ENCODE data around the gene OR2AG1. TPM values are rescaled to one million over a fixed set of nuclear protein-coding genes. Genes with fewer than 3 reads are reported as not detected.
A peak's percentile ranks its signal among the peaks of the same experiment; 100 is the strongest.

OR2AG1 gene
- polyA plus RNA-seq, 1 of the 3 experiments (the other 2 are of a cell fraction): not detected

DNA sequence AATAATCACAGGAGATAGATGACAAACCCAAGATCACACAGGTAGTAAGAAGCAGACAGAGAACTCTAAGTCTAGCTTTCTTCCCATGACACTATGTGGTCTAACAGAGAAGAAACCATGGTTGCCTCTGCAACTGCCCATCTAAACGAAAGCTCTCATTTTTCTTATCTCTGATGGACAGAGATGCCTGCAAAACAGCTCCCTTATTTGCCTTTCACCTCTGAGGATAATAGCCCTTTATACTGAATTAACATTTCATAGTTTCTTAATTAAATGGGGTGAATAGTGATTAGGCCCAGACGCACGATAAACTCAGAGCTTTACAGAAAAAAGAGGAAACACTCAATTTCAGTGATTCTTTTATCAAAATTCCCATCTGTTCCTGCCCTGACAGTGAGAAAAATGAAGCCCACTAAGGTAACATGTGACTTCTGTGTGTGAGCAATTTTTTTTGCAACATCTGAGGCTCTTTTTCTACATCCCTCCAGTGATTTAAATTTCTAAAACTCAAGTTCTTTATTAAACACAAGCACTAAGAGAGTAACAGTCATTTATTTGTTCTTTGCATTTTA lies 35.6 kb upstream of the OR2AG1 start (continued):
- TF ChIP-seq, protein P1, sequence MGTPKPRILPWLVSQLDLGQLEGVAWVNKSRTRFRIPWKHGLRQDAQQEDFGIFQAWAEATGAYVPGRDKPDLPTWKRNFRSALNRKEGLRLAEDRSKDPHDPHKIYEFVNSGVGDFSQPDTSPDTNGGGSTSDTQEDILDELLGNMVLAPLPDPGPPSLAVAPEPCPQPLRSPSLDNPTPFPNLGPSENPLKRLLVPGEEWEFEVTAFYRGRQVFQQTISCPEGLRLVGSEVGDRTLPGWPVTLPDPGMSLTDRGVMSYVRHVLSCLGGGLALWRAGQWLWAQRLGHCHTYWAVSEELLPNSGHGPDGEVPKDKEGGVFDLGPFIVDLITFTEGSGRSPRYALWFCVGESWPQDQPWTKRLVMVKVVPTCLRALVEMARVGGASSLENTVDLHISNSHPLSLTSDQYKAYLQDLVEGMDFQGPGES (IDR thresholded peaks at IDR 0.05; ENCODE audit: low read depth, low read length): no peak
- TF ChIP-seq NFIC (IDR thresholded peaks at IDR 0.05; ENCODE audit: borderline replicate concordance) (no peak), MXI1 (IDR thresholded peaks at IDR 0.05; ENCODE audit: low read depth, low read length) (no peak), CHD2 (IDR thresholded peaks at IDR 0.05; ENCODE audit: low read length, partially characterized antibody) (no peak), EZH2phosphoT487 (IDR thresholded peaks at IDR 0.05; ENCODE audit: borderline replicate concordance, low read depth) (no peak)

DNA sequence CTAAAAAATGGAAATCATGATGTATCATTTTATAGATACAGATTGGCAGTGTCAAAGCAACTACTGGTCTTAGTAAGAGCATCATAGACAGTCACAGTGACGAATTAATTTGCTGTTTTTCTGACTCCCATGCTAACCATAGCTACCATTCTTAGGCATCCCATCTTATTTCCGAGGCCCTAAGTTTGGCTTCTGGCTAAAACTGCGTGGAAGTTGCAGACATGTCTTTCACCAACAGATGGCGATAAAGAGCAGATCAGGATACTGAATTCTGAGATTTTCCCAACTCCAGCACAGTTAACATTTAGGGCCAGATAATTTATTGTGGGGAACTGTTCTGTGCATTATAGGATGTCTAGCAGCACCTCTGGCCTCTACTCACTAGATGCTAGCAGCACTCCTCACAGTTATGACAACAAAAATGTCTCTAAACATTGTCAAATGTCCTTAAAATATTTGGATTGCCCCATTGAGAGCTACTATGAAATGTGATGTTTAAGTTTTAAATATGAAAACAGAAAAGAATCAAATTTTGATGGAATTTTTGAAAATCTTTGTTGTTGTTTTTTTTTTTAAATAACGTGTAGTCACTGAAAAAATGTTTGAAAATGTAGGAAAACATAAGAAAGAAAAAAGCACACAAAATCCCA lies 27.4 kb upstream of the OR2AG1 start:
- Histone ChIP-seq H3K9me2 (no peaks in the 10 kb centered on the region), H4K20me1 (ENCODE audit: insufficient read depth) (no peaks in the 10 kb centered on the region), H3K27me3 (ENCODE audit: insufficient read depth) (no peaks in the 10 kb centered on the region; the same call in 1 of the 2 replicates), H3K9ac (no peak overlapping the region), H3F3A (replicated peaks; ENCODE audit: insufficient read depth) (no peaks in the 10 kb centered on the region), H3K4me1 (ENCODE audit: control insufficient read depth in 1 of 2, insufficient read depth in 2 of 2, low read depth in 1 of 2, low read length in 1 of 2) (no peaks in the 10 kb centered on the region), H3K4me2 (no peak overlapping the region), H3K4me3 (ENCODE audit: low read depth in 2 of 2, low read length in 1 of 2) (no peak overlapping the region), H3K27ac (ENCODE audit: low read depth in 2 of 2, low read length in 1 of 2) (no peak overlapping the region), H2AFZ (ENCODE audit: low read depth) (no peak overlapping the region), H3K36me3 (replicated peaks in 1 of 2; ENCODE audit: control insufficient read depth in 1 of 2, insufficient read depth in 2 of 2, low read length in 1 of 2) (no peaks in the 10 kb centered on the region), H3K9me3 (no peaks in the 10 kb centered on the region), H3K79me2 (ENCODE audit: insufficient read depth) (no peaks in the 10 kb centered on the region)
- peak; percentile 37 for TF ChIP-seq RAD21 (IDR thresholded peaks at IDR 0.05; ENCODE audit: low read length)
- TF ChIP-seq CHD2 (IDR thresholded peaks at IDR 0.05; ENCODE audit: low read length, partially characterized antibody): no peak
- TF ChIP-seq SMC3 (IDR thresholded peaks at IDR 0.05; ENCODE audit: low read depth, low read length): peak; percentile 30; the same call in 1 of the 2 replicates
- TF ChIP-seq, protein P2, sequence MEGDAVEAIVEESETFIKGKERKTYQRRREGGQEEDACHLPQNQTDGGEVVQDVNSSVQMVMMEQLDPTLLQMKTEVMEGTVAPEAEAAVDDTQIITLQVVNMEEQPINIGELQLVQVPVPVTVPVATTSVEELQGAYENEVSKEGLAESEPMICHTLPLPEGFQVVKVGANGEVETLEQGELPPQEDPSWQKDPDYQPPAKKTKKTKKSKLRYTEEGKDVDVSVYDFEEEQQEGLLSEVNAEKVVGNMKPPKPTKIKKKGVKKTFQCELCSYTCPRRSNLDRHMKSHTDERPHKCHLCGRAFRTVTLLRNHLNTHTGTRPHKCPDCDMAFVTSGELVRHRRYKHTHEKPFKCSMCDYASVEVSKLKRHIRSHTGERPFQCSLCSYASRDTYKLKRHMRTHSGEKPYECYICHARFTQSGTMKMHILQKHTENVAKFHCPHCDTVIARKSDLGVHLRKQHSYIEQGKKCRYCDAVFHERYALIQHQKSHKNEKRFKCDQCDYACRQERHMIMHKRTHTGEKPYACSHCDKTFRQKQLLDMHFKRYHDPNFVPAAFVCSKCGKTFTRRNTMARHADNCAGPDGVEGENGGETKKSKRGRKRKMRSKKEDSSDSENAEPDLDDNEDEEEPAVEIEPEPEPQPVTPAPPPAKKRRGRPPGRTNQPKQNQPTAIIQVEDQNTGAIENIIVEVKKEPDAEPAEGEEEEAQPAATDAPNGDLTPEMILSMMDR (IDR thresholded peaks at IDR 0.05): peak; percentile 85
- 1% methylated on average over 5 of the region's 5 CpGs for WGBS (ENCODE audit: low lambda C conversion rate)
- ChIA-PET POLR2A (no interaction called here), CTCF (interaction anchor here (0.6 to 4.5 kb wide), 32 partner anchors 9 to 497 kb away, joined by 3 to 63 read pairs (median 4); partner anchors contain the start of gene OR2AG2)
- peak; percentile 37 for DNase-seq

DNA sequence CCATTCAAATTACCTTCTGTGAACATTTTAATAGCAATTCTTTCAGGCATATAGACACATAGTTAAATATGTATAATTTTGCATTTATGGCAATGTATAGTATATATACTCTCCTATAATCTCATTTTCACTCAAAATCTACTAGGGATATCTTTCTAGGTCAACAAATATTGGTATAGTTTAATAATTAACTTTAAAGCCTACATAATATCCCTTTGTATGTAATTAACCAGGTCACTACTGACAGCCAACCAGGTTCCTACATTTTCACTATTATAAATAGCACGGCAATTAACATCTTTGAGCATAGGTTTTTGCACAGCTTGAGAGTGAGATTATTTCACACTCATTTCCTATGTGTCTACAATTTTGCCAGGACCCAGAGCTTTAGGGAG lies 26.9 kb upstream of the OR2AG1 start:
- no peak for DNase-seq
- Histone ChIP-seq H3K9ac (no peak overlapping the region), H3K36me3 (replicated peaks in 1 of 2; ENCODE audit: control insufficient read depth in 1 of 2, insufficient read depth in 2 of 2, low read length in 1 of 2) (no peaks in the 10 kb centered on the region), H3K4me3 (ENCODE audit: low read depth in 2 of 2, low read length in 1 of 2) (no peak overlapping the region), H3K9me3 (no peaks in the 10 kb centered on the region), H3K27ac (ENCODE audit: low read depth in 2 of 2, low read length in 1 of 2) (no peak overlapping the region), H4K20me1 (ENCODE audit: insufficient read depth) (no peaks in the 10 kb centered on the region), H3K79me2 (ENCODE audit: insufficient read depth) (no peaks in the 10 kb centered on the region), H2AFZ (ENCODE audit: low read depth) (no peak overlapping the region), H3K9me2 (no peaks in the 10 kb centered on the region), H3K4me2 (no peak overlapping the region), H3K27me3 (ENCODE audit: insufficient read depth) (no peaks in the 10 kb centered on the region; the same call in 1 of the 2 replicates), H3F3A (replicated peaks; ENCODE audit: insufficient read depth) (no peaks in the 10 kb centered on the region), H3K4me1 (ENCODE audit: control insufficient read depth in 1 of 2, insufficient read depth in 2 of 2, low read depth in 1 of 2, low read length in 1 of 2) (no peaks in the 10 kb centered on the region)
- ChIA-PET POLR2A (no interaction called here), CTCF (interaction anchor here (0.6 to 4.5 kb wide), 20 partner anchors 9 to 497 kb away, joined by 3 to 63 read pairs (median 4); partner anchors contain the start of gene OR2AG2)
- WGBS (ENCODE audit: low lambda C conversion rate): 0% methylated on average over 1 of the region's 1 CpG
- TF ChIP-seq JUND (IDR thresholded peaks at IDR 0.05): no peak
- TF ChIP-seq YY1 (IDR thresholded peaks at IDR 0.05; ENCODE audit: low read depth): no peak
- TF ChIP-seq, protein P3, sequence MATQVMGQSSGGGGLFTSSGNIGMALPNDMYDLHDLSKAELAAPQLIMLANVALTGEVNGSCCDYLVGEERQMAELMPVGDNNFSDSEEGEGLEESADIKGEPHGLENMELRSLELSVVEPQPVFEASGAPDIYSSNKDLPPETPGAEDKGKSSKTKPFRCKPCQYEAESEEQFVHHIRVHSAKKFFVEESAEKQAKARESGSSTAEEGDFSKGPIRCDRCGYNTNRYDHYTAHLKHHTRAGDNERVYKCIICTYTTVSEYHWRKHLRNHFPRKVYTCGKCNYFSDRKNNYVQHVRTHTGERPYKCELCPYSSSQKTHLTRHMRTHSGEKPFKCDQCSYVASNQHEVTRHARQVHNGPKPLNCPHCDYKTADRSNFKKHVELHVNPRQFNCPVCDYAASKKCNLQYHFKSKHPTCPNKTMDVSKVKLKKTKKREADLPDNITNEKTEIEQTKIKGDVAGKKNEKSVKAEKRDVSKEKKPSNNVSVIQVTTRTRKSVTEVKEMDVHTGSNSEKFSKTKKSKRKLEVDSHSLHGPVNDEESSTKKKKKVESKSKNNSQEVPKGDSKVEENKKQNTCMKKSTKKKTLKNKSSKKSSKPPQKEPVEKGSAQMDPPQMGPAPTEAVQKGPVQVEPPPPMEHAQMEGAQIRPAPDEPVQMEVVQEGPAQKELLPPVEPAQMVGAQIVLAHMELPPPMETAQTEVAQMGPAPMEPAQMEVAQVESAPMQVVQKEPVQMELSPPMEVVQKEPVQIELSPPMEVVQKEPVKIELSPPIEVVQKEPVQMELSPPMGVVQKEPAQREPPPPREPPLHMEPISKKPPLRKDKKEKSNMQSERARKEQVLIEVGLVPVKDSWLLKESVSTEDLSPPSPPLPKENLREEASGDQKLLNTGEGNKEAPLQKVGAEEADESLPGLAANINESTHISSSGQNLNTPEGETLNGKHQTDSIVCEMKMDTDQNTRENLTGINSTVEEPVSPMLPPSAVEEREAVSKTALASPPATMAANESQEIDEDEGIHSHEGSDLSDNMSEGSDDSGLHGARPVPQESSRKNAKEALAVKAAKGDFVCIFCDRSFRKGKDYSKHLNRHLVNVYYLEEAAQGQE (IDR thresholded peaks at IDR 0.05; ENCODE audit: low read depth, low read length): no peak
- no peak for TF ChIP-seq RXRA (IDR thresholded peaks at IDR 0.05; ENCODE audit: borderline replicate concordance, low read depth)
- no peak for TF ChIP-seq POLR2AphosphoS5 (IDR thresholded peaks at IDR 0.05; ENCODE audit: low read depth, low read length)
- TF ChIP-seq NRF1 (IDR thresholded peaks at IDR 0.05; ENCODE audit: low read depth, low read length): no peak
